ENCODE results near the gene RBPJ. TPM values are rescaled to one million over a fixed set of nuclear protein-coding genes. Genes with fewer than 3 reads are reported as not detected.
"Not testable (repeated sequence)": the region's sequence is repeated elsewhere in the genome, so short reads cannot be mapped to it uniquely, and the experiment has no call there.

Gene RBPJ
- total RNA-seq, 1 donor from 2014 or later: 83.5 TPM

DNA sequence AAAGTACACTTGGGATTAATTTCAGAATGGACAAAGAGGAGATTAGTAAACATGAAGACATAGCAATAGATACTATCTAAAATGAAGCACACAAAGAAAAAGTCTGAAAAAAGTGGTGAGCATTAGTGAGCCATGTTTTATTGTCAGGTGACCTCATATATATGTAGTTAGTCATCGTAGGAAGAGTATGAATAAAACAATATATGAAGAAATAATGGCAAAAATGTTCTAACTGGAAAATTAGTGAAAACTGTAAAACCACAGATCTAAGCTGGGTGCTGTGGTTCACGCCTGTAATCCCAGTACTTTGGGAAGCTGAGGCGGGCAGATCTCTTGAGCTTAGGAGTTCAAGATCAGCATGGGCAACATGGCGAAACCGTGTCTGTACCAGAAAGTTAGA lies 67.9 kb downstream of the RBPJ start:
- Mint-ChIP-seq H3K36me3 (peaks cover 45% of the 10 kb centered on the region), H3K27ac (no peak overlapping the region)

DNA sequence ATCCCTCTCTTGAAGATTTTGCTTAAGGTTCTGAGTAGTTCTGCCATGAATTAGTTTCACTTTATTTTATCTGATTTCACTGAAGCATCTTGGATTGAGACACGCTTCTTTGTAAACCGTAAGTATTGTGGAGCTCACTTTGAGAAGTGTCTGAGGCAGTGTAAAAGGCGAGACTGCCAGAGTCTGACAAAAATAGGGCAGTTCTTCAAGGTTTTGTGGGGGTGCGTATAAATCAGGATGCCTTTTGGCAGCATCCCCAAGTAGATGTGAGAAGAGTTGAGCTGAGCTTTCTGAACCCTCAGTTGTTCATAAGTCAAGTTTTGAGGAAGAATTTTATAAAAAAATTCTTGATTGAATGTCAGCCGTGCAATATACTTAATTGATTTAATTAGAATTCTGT lies 76.3 kb downstream of the RBPJ start:
- no peak for DNase-seq (ENCODE audit: low spot score in 2 of 2, unreplicated experiment in 2 of 2)
- TF ChIP-seq, protein P1, sequence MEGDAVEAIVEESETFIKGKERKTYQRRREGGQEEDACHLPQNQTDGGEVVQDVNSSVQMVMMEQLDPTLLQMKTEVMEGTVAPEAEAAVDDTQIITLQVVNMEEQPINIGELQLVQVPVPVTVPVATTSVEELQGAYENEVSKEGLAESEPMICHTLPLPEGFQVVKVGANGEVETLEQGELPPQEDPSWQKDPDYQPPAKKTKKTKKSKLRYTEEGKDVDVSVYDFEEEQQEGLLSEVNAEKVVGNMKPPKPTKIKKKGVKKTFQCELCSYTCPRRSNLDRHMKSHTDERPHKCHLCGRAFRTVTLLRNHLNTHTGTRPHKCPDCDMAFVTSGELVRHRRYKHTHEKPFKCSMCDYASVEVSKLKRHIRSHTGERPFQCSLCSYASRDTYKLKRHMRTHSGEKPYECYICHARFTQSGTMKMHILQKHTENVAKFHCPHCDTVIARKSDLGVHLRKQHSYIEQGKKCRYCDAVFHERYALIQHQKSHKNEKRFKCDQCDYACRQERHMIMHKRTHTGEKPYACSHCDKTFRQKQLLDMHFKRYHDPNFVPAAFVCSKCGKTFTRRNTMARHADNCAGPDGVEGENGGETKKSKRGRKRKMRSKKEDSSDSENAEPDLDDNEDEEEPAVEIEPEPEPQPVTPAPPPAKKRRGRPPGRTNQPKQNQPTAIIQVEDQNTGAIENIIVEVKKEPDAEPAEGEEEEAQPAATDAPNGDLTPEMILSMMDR (IDR thresholded peaks at IDR 0.05; ENCODE audit: unreplicated experiment): no peak
- H3K9me3 Mint-ChIP-seq: no peaks in the 10 kb centered on the region
- H3K4me3 Mint-ChIP-seq: no peak overlapping the region
- peaks cover 3% of the 10 kb centered on the region for H3K4me1 Mint-ChIP-seq
- no peak overlapping the region for H3K27ac Mint-ChIP-seq
- no peaks in the 10 kb centered on the region for H3K27me3 Mint-ChIP-seq (ENCODE audit: low read depth)
- H3K36me3 Mint-ChIP-seq: peaks cover 27% of the 10 kb centered on the region

More for the DNA sequence above, 67.9 kb downstream of the RBPJ start:
- Mint-ChIP-seq H3K27me3 (ENCODE audit: low read depth) (no peaks in the 10 kb centered on the region), H3K9me3 (peaks cover 21% of the 10 kb centered on the region), H3K4me1 (no peaks in the 10 kb centered on the region), H3K4me3 (no peak overlapping the region)
- no peak for DNase-seq (ENCODE audit: low spot score in 2 of 2, unreplicated experiment in 2 of 2)
- TF ChIP-seq, protein P1 (IDR thresholded peaks at IDR 0.05; ENCODE audit: unreplicated experiment): no peak

DNA sequence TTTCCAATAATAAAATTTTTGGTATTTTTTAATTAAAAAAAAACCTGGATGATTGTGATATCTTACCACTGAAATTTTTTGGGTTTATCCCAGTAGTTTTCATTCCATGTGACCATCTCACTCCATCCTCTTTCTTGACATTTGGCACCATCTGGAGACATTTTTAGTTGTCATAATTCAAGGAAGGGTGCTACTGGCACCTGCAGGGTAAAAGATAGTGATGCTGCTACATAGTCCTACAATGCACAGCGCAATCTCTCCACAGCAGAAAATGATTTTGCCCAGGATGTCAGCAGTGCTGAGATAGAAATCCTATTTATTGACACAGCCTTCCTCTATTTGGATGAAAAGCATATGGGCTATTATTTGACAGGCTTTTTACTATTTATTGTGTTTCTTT lies 79.3 kb downstream of the RBPJ start:
- H3K4me3 Mint-ChIP-seq: no peak overlapping the region
- H3K27ac Mint-ChIP-seq: no peak overlapping the region
- no peaks in the 10 kb centered on the region for H3K27me3 Mint-ChIP-seq (ENCODE audit: low read depth)
- H3K4me1 Mint-ChIP-seq: peaks cover 3% of the 10 kb centered on the region
- no peaks in the 10 kb centered on the region for H3K9me3 Mint-ChIP-seq
- TF ChIP-seq, protein P1 (IDR thresholded peaks at IDR 0.05; ENCODE audit: unreplicated experiment): no peak
- peaks cover 21% of the 10 kb centered on the region for H3K36me3 Mint-ChIP-seq
- no peak for DNase-seq (ENCODE audit: low spot score in 2 of 2, unreplicated experiment in 2 of 2)

DNA sequence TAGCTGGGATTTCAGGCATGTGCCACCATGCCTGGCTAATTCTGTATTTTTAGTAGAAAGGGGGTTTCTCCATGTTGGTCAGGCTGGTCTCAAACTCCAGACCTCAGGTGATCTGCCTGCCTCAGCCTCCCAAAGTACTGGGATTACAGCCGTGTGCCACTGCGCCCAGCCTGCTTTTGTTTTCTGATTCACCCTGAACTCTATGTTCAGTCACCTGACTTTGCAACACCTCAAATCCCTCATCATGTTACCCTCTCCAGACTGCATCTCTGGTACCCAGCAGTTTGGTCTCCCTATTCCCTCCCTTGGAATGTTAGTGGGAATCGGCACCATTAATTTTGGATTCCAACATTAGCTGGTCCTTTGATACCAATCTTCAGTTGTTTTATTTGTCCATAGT lies 81.2 kb downstream of the RBPJ start:
- not testable (repeated sequence) for H3K4me3 Mint-ChIP-seq; H3K27me3 Mint-ChIP-seq (ENCODE audit: low read depth); H3K9me3 Mint-ChIP-seq; DNase-seq (ENCODE audit: low spot score in 2 of 2, unreplicated experiment in 2 of 2); H3K4me1 Mint-ChIP-seq; H3K27ac Mint-ChIP-seq
- H3K36me3 Mint-ChIP-seq: peaks cover 27% of the 10 kb centered on the region

DNA sequence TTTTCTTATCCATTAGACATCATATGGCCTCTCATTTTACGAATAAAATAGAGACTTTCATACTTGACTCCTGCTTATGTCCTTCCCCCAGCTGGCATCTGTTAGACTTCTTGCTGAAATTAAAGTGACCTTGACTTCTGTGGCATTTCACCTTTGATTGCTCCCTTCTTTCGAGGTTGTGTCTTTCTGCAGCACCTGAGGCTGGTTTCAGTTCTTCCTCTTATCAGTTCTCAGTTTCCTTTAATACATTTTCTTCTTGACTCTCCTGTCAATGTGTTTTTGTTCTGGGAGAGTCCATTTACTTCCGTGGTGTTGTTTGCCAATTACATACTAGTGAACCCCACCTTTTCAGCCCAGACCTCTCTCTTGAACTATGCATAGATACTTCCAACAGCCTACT lies 81.6 kb downstream of the RBPJ start:
- Mint-ChIP-seq H3K27ac (no peak overlapping the region), H3K4me3 (no peak overlapping the region), H3K9me3 (peaks cover 9% of the 10 kb centered on the region), H3K27me3 (ENCODE audit: low read depth) (no peaks in the 10 kb centered on the region), H3K36me3 (peaks cover 29% of the 10 kb centered on the region), H3K4me1 (no peaks in the 10 kb centered on the region)
- no peak for DNase-seq (ENCODE audit: low spot score in 2 of 2, unreplicated experiment in 2 of 2)
- TF ChIP-seq, protein P1 (IDR thresholded peaks at IDR 0.05; ENCODE audit: unreplicated experiment): no peak

DNA sequence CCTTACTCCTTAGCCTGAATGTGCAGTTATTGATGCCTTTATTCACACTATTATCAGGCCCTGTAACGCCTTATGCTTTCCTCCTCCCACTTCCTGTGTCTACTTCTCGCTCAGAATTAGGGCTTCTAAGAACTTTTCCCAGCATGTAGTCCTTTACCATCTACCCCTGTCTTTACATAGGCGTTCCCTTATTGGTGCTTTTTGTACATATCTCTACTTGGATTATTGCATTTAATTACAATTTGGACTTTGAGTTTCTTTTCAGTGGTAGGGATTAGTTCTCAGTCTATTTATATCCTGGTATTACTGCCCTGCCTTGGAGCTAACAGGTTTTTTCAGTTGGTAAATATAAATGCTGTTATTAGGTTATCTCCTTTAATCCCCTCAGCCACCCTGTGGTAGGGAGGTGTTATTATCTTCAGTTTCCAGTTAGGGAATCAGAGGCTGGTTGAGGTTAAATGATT lies 84.0 kb downstream of the RBPJ start:
- DNase-seq (ENCODE audit: low spot score in 2 of 2, unreplicated experiment in 2 of 2): no peak
- no peak overlapping the region for H3K4me3 Mint-ChIP-seq
- no peak overlapping the region for H3K27ac Mint-ChIP-seq
- no peaks in the 10 kb centered on the region for H3K27me3 Mint-ChIP-seq (ENCODE audit: low read depth)
- peaks cover 9% of the 10 kb centered on the region for H3K9me3 Mint-ChIP-seq
- H3K4me1 Mint-ChIP-seq: no peaks in the 10 kb centered on the region
- TF ChIP-seq, protein P1 (IDR thresholded peaks at IDR 0.05; ENCODE audit: unreplicated experiment): no peak
- peaks cover 21% of the 10 kb centered on the region for H3K36me3 Mint-ChIP-seq

All from mesothelial cell of epicardium (in vitro differentiated cells).